NK-92 treated with Interleukin-12 subunit alpha and Interleukin-12 subunit beta, amount 100 ng/mL, for 24 hours (cell line): ENCODE measurements around the gene LINS1.

Source experiments
- DNase-seq: peaks from one replicate; lab custom pipeline; 2025; lab: John Stamatoyannopoulos, UW

Gene LINS1

DNA sequence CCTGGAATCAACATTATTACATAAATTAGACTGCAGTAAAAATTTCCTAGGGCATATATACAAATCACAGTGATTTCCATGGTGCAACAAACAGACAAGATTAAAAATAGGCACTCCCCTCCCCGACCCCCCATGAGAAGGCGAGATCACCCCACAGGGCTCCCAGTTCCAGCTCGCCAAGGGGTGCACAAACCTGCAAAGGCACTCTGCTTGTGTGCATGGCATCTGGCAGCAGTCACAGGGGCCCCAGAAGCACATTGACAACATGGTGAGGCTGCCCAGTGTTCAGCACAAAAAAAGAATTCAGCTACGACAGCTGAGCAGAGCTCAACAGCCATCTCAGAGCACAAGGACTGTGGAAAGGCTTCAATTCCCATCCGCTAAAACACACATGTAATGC, 54.0 kb downstream of the LINS1 start:
- DNase-seq = no peak

DNA sequence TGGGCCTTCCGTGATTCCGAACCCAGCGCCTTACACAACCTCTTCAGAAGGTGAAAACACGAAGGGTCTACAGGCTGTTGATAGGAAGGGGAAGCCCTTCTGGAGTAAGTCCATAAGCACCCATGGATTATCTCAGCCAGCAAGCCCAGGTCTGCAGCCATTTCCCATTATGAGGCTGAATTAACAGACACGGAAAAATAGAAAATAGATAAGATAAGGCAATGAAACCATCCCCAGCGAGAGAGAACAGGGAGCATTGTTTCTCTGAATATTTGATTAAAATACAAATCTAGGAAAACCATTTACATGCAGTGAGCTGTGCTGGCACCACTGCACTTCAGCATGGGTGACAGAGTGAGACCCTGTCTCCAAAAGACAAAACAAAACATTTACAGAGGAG, 57.0 kb downstream of the LINS1 start:
- no peak for DNase-seq

DNA sequence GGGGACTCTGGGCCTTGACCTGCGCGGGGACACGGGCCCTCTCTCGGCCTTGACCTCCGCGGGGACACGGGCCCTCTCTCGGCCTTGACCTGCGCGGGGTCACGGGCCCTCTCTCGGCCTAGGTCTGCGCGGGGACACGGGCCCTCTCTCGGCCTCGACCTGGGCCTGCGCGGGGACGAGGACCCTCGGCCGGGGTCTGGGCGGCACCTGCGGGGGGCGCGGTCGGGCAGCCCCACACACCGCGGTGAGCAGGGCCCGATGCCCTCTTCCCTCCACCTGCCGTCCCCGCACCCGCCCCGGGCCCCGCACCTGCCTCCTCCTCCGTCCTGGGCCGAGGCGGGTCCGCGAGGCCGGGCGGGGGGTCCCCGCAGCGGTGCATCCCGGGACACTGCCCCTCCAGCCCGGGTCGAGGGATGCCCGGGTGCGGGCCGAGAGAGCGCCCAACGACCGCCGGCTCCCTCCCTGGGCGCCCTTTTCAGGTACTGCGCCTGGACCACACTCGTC, 57.6 kb downstream of the LINS1 start:
- no peak for DNase-seq

DNA sequence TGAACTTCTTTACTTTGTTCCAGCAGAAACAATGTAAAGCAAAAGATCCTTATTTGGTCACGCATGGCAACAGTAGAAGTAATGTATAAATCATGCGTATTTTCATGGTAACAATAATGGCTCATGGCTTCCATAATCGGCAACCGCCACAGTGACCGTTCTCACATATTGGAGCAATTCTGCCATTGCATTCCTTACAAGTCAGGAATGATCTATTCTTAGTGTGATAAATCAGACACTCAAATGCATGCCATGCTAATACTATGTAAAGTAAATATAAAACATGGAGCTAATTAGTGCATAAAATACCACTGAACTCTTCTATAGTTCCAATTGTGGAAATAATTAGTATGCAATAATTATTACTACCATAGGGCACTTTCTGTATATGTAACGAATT, 59.7 kb downstream of the LINS1 start:
- DNase-seq = no peak

DNA sequence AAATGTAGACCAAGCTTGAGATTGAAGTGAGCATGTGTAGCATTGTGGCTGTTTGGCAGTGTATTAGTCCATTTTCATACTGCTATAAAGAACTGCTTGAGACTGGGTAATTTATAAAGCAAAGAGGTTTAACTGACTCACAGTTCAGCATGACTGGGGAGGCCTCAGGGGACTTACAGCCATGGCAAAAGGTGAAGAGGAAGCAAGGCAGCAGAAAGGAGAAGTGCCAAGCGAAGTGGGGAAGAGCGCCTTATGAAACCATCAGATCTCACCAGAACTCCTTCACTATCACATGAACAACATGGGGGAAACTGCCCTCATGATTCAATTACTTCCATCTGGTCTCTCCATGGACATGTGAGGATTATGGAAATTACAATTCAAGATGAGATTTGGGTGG, 64.7 kb downstream of the LINS1 start:
- DNase-seq = no peak

DNA sequence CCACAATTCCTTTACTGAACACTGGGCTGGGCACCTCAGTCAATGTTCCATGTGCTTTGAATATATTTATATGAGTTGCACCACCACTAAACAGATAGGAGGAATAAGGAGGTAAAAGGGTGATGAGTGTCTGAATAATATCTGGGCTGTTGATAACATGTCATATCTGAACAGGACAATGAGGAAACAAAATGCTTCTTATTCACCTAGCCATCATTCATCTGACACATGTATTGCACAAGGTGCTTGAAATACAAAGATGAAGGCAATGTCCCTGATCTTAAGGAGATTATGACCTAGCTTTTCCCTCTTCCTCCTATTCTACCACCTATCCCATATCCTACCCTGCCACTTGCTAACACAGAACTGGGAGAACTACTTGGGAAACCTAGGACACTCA, 65.3 kb downstream of the LINS1 start:
- no peak for DNase-seq

DNA sequence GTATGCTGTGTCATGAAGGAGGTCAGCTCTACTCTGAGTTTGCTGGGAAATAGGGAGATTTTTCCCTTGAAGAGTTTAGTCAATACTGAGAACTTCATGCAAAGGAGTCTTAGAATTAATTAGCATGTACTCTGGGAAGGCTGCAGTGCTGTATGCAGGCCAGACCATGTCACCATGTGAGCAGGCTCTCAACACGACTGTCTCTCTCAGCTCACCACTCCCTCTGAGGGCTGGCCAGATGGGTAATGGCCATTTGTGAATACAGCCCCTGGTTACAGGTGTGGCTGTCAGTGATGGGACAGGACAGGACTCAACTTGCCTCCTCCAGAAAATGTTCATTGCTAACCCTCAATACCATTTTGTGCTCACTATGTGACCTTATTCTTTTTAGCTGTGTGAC, 68.1 kb downstream of the LINS1 start:
- no peak for DNase-seq

DNA sequence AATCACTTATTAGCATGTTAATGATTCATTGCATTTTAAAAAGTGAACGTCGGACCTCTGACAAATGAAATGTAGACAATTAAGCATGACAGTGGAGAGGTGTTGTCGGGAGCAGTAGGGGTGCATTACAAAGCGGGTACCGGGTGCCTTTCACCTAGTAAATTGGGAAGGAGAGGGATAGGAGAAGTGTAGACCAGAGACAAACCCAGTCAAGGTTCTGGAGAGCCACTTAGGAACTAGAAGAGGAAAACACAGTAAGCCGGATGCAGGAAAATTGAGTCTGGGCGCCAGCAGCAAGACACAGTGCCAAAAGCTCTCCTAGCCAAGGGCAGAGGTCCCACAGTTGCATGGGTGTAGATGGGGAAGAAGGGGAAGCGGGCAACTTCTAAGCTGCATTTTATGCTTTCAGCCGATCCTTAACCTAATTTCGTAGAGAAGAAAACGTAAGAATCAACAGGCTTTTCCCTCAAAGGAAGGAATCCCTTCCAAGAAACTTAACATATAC, 70.1 kb downstream of the LINS1 start:
- no peak for DNase-seq

DNA sequence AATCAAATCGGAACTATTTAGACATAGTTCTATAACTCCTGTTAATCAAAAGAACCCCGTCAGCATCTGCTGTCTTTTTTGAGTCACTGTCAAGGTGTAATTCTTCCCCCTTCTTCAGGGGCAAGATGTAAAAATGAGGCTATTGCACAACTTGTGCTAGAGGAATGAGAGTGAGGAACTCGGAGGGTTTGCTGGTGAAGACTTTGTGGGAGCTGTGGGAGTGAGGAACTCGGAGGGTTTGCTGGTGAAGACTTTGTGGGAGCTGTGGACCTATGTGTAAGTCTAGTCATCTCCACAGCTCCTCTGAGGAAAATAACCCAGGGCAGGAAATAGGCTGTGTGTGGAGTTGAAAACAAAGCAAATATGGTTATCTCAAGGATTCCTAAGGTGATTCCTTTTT, 70.8 kb downstream of the LINS1 start:
- DNase-seq = no peak

DNA sequence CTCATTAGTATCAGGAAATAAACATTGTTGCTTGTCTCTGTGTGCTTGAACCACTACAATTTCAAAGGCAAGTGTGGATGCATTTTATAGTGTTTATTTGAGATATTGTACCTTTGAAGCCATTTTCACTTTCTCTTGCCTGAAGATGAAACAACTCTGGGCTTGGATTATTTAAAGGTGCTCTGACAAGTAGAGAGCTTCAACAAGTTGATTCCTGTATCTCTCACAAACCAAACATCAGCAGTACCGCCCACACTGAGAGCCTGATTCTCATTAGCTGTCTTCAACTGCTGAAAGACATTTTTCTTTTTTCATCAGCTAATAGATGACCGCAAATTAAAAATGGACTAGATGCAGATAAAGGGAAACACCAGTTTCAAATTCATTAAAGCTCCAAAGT, 72.4 kb downstream of the LINS1 start:
- DNase-seq = no peak

DNA sequence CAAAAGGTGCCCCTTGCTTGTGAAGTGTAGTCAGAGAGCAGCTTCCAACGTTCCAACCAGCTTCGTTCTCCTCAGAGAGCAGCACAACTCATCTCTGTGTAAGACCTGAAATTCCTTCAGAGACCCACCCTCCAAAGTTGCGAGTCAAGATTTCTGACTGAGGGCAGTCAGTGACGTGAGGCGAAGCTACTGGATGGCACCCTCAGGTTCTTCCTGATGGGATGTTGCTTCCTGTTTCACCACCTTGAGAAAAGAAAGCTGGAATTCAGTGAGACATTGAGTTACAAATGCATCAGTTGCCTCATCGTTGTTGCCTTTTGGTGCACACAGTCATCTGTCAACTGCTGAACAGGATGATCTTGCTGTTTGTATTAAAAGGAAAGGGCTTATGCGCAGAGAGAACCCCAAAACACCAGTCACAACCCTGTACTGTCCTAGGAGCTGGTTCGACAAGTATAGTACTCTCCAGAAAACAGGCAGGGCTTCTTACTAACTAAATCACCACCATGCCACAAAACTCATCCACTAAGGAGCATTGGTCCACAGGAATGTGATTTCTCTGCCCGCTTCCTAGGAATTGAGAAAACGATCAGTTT, 73.1 kb downstream of the LINS1 start, which contains the start of gene CERS3:
CERS3 (minus strand) TSS at position 118 of the 596 bp plus-strand sequence. CDS start 27,101 bp downstream, outside the sequence.
- no peak for DNase-seq

DNA sequence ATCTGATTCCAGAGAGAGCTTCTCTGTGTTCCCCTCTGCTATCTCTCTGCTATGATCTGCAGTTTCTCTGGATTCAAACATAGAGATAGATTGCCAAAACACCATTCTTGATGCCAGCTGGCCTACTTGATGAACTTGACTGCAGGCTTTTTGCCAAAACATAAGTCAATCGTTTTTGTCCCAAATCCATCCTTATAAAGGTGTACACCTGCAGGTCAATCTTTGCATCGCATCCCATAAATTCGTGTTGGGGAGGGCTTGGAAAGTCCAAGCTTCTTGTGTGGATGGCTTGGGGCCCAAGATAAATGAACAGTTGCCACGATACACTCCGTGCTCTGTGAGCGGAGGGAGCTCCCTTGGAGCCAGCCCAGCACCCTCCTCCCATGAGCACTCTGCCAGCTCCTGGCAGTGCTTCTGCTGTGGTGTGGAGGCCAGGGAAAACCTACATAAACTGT, 75.9 kb downstream of the LINS1 start:
- no peak for DNase-seq

DNA sequence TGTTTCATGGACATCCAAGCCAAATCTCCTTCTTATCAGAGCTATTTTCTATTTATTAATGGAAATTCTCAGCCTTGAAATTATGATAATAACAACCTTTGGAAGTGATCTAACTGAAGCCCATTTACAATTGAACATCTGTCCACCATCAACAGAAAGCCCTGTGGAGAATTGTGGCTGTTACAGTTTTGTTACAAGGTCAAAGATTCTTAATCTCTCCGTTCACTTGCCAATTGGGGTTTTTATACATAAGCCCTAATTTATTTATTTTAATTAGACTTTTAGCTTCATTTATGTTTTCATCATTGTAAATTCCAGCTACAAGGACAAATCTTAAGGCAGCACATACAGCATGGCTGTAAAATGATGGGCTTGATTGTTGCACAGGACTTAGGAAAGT, 76.5 kb downstream of the LINS1 start:
- no peak for DNase-seq

DNA sequence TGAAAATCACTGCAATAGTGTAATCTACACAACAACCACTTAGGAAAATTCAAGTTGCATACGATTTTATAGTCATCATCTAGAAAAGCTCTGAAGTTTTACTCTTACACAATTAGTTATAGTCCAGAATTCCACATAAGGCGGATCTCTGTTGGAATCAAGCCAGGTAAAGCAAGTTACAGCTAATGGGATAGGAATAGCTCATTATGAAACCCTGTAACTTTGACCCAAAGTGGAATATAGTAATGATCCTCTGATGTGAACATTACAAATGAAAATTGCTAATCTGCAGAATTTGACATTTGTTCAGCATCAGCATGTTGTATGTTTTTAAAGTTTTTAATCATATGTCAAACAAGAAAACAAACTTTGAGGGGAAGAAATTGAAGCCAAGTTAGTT, 77.7 kb downstream of the LINS1 start:
- no peak for DNase-seq

DNA sequence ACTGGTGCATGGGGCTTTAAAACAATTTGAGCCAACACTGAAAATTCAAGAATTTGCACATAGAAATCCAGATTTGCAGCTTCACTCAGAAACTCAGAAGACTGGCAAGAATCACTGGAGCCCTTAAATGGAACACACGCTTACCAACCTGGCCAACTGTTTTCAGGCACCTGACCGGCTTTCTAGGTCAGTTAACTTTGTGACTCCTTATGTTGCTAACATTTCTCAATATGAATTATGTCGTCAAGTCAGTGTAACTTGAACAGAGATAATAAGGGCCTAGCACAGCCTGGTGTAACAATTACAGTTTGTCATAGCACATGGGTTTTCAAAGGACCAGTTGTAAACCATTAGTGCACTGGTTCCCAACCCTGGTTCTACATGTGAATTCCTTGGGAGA, 80.1 kb downstream of the LINS1 start:
- DNase-seq = no peak

DNA sequence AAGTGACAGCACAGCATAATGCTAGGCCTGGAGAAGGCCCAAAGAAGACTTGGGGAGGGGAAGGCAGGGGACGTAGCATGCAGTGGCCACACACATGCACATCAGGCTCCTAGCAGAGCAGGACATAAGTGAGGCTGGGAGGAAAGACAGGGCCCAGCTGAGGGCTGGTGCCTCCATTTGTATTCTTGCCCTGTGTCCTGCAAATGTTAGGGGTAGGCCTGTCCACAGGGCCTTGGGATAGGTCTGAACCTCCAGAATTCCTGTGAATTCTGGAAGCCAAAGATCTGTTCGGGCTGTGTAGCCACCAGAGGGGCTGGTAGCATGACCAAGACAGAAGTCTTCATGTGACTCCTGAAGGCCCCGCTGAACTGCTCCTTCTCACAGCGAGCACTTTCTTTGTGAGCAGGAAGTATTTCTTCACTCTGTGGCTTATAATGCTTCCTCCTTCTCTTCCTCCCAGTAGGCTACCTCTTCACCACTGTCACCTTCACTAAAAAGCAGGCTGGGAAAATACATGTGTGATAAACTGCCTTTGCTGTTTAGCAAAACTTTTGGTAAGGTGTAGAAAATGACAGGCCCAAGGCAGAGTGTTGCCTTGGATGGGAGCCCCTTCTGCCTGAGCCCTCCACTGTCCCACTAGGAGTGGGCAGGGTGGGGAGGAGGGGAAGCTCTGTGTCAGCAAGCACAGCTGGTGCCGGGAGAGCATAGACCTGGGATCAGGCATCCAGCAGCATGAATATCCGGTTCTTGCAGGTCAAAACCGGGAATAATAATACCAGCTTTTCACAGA, 81.7 kb downstream of the LINS1 start:
- peak; percentile 60 for DNase-seq

DNA sequence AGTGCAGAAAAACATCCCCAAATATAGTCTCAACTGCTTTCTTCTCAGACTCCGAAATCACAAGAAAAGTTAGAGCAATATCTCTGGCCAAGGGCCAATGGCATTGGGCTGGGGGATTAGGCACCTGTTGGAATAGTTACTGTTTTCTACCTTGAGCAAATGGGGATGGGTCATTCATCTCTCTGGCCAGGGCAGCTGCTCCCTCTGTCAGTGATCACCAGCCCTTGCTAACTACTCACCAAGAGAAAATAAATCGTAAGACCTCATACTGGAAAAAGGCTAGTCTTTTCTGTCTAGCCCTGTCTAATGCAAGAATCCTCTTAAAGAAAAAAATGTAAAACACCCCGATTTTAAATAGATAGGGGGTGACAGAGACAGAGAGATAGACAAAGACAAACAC, 84.1 kb downstream of the LINS1 start:
- no peak for DNase-seq
